Loucy (cell line): Measurements from ENCODE around the gene JAZF1.

ENCODE experiments used
- H2AFZ ChIP-seq: fragments of 200-600 bp; sonication (generic); 2 replicates; pipeline ENCODE4 v1.6.0; 2016; ENCODE audit warnings: antibody characterized with exemption, mild to moderate bottlenecking, low read length, moderate library complexity
- H3F3A ChIP-seq: fragments of 200-600 bp; 2 replicates; pipeline ENCODE4 v1.6.0; 2016; ENCODE audit warnings: antibody characterized with exemption, low read depth, mild to moderate bottlenecking
- H3K27me3 ChIP-seq: fragments of 200-600 bp; sonication (generic); 2 replicates; pipeline ENCODE4 v1.6.1; 2014; ENCODE audit warnings: low read length, mild to moderate bottlenecking; ENCODE audit not compliant: insufficient read depth, poor library complexity, severe bottlenecking
- H3K36me3 ChIP-seq: fragments of 200-600 bp; sonication (generic); 2 replicates; pipeline ENCODE4 v1.6.1; 2016; ENCODE audit warnings: low read length; ENCODE audit not compliant: insufficient read depth
- H3K4me1 ChIP-seq: fragments of 200-600 bp; sonication (generic); 2 replicates; pipeline ENCODE4 v1.5.1; 2014; ENCODE audit warnings: low read length, mild to moderate bottlenecking; ENCODE audit not compliant: insufficient read depth, poor library complexity, severe bottlenecking
- H3K4me2 ChIP-seq: fragments of 200-600 bp; sonication (generic); 2 replicates; pipeline ENCODE4 v1.6.0; 2014; ENCODE audit warnings: antibody characterized with exemption, low read length, low read depth, mild to moderate bottlenecking; ENCODE audit not compliant: poor library complexity, severe bottlenecking
- H3K4me3 ChIP-seq: fragments of 200-600 bp; sonication (generic); 2 replicates; pipeline ENCODE4 v1.5.1; 2014; ENCODE audit warnings: low read length, mild to moderate bottlenecking, mixed read lengths; ENCODE audit not compliant: poor library complexity, severe bottlenecking
- H3K79me2 ChIP-seq: fragments of 200-600 bp; sonication (generic); 2 replicates; pipeline ENCODE4 v1.6.1; 2014; ENCODE audit warnings: low read length; ENCODE audit not compliant: insufficient read depth
- H3K9ac ChIP-seq: fragments of 200-600 bp; sonication (generic); 2 replicates; pipeline ENCODE4 v1.6.0; 2014; ENCODE audit warnings: mild to moderate bottlenecking, low read depth, low read length, moderate library complexity; ENCODE audit not compliant: poor library complexity, severe bottlenecking
- H3K9me2 ChIP-seq: fragments of 200-600 bp; sonication (generic); replicated peaks from 2 replicates; pipeline ENCODE4 v1.6.1; 2016; ENCODE audit warnings: low read depth, low read length, mixed read lengths
- H3K9me3 ChIP-seq: fragments of 200-600 bp; sonication (generic); 2 replicates; pipeline ENCODE4 v1.6.1; 2014; ENCODE audit warnings: mild to moderate bottlenecking, antibody characterized with exemption, low read length, low read depth; ENCODE audit not compliant: insufficient read depth
- H4K20me1 ChIP-seq: fragments of 200-600 bp; sonication (generic); 2 replicates; pipeline ENCODE4 v1.6.0; 2014; ENCODE audit warnings: antibody characterized with exemption, low read length, mild to moderate bottlenecking; ENCODE audit not compliant: insufficient read depth, poor library complexity, severe bottlenecking
- EZH2phosphoT487 ChIP-seq: fragments of 200-600 bp; IDR thresholded peaks from 2 replicates; pipeline ENCODE4 v1.6.1; 2018; ENCODE audit warnings: antibody characterized with exemption, mild to moderate bottlenecking, moderate library complexity, borderline replicate concordance
- TF ChIP-seq, protein P1 (sequence below): fragments of 200-600 bp; sonication (generic); conservative IDR thresholded peaks from 2 replicates; pipeline ENCODE4 v1.5.1; 2014; ENCODE audit warnings: mild to moderate bottlenecking, antibody characterized with exemption, low read length

JAZF1 gene

GRCh38 chr7:28168393-28169158, 12.0 kb downstream of the JAZF1 start:
- Histone ChIP-seq H3F3A (no peaks in the 10 kb centered on the region), H3K9me3 (no peaks in the 10 kb centered on the region), H2AFZ (no peak overlapping the region), H3K36me3 (no peaks in the 10 kb centered on the region), H3K4me3 (no peak overlapping the region), H3K4me2 (no peak overlapping the region), H4K20me1 (no peaks in the 10 kb centered on the region), H3K9ac (no peak overlapping the region), H3K4me1 (peaks cover 10% of the 10 kb centered on the region), H3K27me3 (no peaks in the 10 kb centered on the region), H3K79me2 (peaks cover 11% of the 10 kb centered on the region; the same call in 1 of the 2 replicates), H3K9me2 (no peaks in the 10 kb centered on the region)
- no peak for TF ChIP-seq EZH2phosphoT487
- TF ChIP-seq, protein P1, sequence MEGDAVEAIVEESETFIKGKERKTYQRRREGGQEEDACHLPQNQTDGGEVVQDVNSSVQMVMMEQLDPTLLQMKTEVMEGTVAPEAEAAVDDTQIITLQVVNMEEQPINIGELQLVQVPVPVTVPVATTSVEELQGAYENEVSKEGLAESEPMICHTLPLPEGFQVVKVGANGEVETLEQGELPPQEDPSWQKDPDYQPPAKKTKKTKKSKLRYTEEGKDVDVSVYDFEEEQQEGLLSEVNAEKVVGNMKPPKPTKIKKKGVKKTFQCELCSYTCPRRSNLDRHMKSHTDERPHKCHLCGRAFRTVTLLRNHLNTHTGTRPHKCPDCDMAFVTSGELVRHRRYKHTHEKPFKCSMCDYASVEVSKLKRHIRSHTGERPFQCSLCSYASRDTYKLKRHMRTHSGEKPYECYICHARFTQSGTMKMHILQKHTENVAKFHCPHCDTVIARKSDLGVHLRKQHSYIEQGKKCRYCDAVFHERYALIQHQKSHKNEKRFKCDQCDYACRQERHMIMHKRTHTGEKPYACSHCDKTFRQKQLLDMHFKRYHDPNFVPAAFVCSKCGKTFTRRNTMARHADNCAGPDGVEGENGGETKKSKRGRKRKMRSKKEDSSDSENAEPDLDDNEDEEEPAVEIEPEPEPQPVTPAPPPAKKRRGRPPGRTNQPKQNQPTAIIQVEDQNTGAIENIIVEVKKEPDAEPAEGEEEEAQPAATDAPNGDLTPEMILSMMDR = no peak

GRCh38 chr7:28166982-28167715, 13.4 kb downstream of the JAZF1 start:
- Histone ChIP-seq H3K36me3 (no peaks in the 10 kb centered on the region), H3K4me1 (peaks cover 10% of the 10 kb centered on the region), H2AFZ (no peak overlapping the region), H4K20me1 (no peaks in the 10 kb centered on the region), H3K9me3 (no peaks in the 10 kb centered on the region), H3F3A (no peaks in the 10 kb centered on the region), H3K9ac (no peak overlapping the region), H3K9me2 (no peaks in the 10 kb centered on the region), H3K79me2 (peaks cover 5% of the 10 kb centered on the region; the same call in 1 of the 2 replicates), H3K4me2 (no peak overlapping the region), H3K4me3 (no peak overlapping the region), H3K27me3 (no peaks in the 10 kb centered on the region)
- TF ChIP-seq, protein P1 = no peak
- TF ChIP-seq EZH2phosphoT487 = no peak

- H3K9ac ChIP-seq = no peak overlapping the region
- no peak for TF ChIP-seq EZH2phosphoT487
- TF ChIP-seq, protein P1 = no peak
Measured at GRCh38 chr7:28165961-28166955, 14.3 kb downstream of the JAZF1 start.

More at GRCh38 chr7:28165961-28166955, 14.3 kb downstream of the JAZF1 start:
- H3K4me3 ChIP-seq = no peak overlapping the region
- no peaks in the 10 kb centered on the region for H3K9me2 ChIP-seq
- H2AFZ ChIP-seq = no peak overlapping the region
- H4K20me1 ChIP-seq = peaks cover 3% of the 10 kb centered on the region
- H3K4me2 ChIP-seq = no peak overlapping the region
- peaks cover 3% of the 10 kb centered on the region; the same call in 1 of the 2 replicates for H3K79me2 ChIP-seq
- H3F3A ChIP-seq = no peaks in the 10 kb centered on the region
- no peaks in the 10 kb centered on the region for H3K9me3 ChIP-seq
- H3K27me3 ChIP-seq = no peaks in the 10 kb centered on the region
- no peaks in the 10 kb centered on the region for H3K36me3 ChIP-seq
- peaks cover 10% of the 10 kb centered on the region for H3K4me1 ChIP-seq
